NB4 (cell line): ENCODE measurements around the gene CDH11.

Source experiments
- POLR2A ChIP-seq: IDR thresholded peaks from 2 replicates; pipeline ENCODE4 v1.6.1; 2011; ENCODE audit warnings: mild to moderate bottlenecking; ENCODE audit not compliant: insufficient read length; ENCODE audit errors: extremely low read depth
- TF ChIP-seq, protein P1 (sequence below): IDR thresholded peaks from one replicate; pipeline ENCODE4 v1.5.1; 2012; ENCODE audit warnings: low read depth, low read length
- TF ChIP-seq, protein P2 (sequence below): IDR thresholded peaks from 2 replicates; pipeline ENCODE4 v1.6.1; 2011; ENCODE audit warnings: low read depth, low read length

DNA sequence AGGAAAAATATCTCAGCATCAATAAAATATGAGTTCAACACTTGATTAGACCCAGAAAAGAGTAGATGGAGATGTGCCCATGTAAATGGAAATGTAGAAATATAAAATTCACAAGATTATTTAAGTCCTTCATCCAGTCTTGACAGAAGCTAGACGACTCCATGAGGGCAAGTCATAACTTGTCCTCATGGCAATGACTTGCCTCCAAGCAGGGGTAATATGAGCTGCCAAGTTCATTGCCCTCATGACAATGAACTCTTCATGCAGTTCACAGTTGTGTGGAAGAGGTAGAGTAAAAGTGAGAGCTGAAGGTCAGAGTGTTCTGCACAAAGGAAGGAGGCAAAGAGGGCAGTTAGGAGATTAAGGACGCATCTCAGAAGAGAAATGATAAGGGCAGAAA, 22.3 kb downstream of the CDH11 start:
- TF ChIP-seq, protein P1, sequence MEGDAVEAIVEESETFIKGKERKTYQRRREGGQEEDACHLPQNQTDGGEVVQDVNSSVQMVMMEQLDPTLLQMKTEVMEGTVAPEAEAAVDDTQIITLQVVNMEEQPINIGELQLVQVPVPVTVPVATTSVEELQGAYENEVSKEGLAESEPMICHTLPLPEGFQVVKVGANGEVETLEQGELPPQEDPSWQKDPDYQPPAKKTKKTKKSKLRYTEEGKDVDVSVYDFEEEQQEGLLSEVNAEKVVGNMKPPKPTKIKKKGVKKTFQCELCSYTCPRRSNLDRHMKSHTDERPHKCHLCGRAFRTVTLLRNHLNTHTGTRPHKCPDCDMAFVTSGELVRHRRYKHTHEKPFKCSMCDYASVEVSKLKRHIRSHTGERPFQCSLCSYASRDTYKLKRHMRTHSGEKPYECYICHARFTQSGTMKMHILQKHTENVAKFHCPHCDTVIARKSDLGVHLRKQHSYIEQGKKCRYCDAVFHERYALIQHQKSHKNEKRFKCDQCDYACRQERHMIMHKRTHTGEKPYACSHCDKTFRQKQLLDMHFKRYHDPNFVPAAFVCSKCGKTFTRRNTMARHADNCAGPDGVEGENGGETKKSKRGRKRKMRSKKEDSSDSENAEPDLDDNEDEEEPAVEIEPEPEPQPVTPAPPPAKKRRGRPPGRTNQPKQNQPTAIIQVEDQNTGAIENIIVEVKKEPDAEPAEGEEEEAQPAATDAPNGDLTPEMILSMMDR = no peak
- no peak for TF ChIP-seq POLR2A
- TF ChIP-seq, protein P2, sequence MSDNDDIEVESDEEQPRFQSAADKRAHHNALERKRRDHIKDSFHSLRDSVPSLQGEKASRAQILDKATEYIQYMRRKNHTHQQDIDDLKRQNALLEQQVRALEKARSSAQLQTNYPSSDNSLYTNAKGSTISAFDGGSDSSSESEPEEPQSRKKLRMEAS = no peak
